HG03442 (cell line): ENCODE measurements around the gene STARD7.
A peak's percentile ranks its signal among the peaks of the same experiment; 100 is the strongest.
"Not testable (repeated sequence)": the region's sequence is repeated elsewhere in the genome, so short reads cannot be mapped to it uniquely, and the experiment has no call there.

ENCODE experiments used
- ATAC-seq: cut with Tn5 transposase; IDR thresholded peaks from one replicate; pipeline ENCODE4 v1.9.1; 2021; ENCODE audit warnings: mild to moderate bottlenecking, moderate library complexity; ENCODE audit not compliant: unreplicated experiment

The STARD7 gene

GRCh38 chr2:96208143-96209010, at the start of gene STARD7:
STARD7 (minus strand) TSS chr2:96208827; CDS start chr2:96208434, 393 bp downstream.
- ATAC-seq, result peak; percentile 82

- not testable (repeated sequence) for ATAC-seq
Observed at GRCh38 chr2:96257744-96258143, 49.1 kb upstream of the STARD7 start.

- ATAC-seq, result no peak
Observed at GRCh38 chr2:96256611-96257113, 48.0 kb upstream of the STARD7 start.

GRCh38 chr2:96254571-96254970, 45.9 kb upstream of the STARD7 start:
- ATAC-seq, result no peak

- no peak for ATAC-seq
Observed at GRCh38 chr2:96253006-96253405, 44.4 kb upstream of the STARD7 start.

- no peak for ATAC-seq
Observed at GRCh38 chr2:96252526-96252925, 43.9 kb upstream of the STARD7 start.

- no peak for ATAC-seq
Observed at GRCh38 chr2:96251721-96252292, 43.2 kb upstream of the STARD7 start.

GRCh38 chr2:96250188-96250587, 41.6 kb upstream of the STARD7 start:
- ATAC-seq, result no peak

- no peak for ATAC-seq
Observed at GRCh38 chr2:96249654-96250053, 41.0 kb upstream of the STARD7 start.

GRCh38 chr2:96248624-96249023, 40.0 kb upstream of the STARD7 start:
- no peak for ATAC-seq

GRCh38 chr2:96247896-96248295, 39.3 kb upstream of the STARD7 start:
- ATAC-seq, result no peak

GRCh38 chr2:96247009-96247408, 38.4 kb upstream of the STARD7 start:
- ATAC-seq, result no peak

GRCh38 chr2:96245609-96246390, 37.2 kb upstream of the STARD7 start:
- ATAC-seq, result no peak

GRCh38 chr2:96243843-96244242, 35.2 kb upstream of the STARD7 start:
- no peak for ATAC-seq

GRCh38 chr2:96241900-96242611, 33.4 kb upstream of the STARD7 start:
- peak; percentile 83 for ATAC-seq

GRCh38 chr2:96241227-96241626, 32.6 kb upstream of the STARD7 start:
- ATAC-seq, result no peak

GRCh38 chr2:96240341-96241038, 31.9 kb upstream of the STARD7 start:
- no peak for ATAC-seq

- no peak for ATAC-seq
Observed at GRCh38 chr2:96239745-96240264, 31.2 kb upstream of the STARD7 start.

- no peak for ATAC-seq
Observed at GRCh38 chr2:96239091-96239490, 30.5 kb upstream of the STARD7 start.

GRCh38 chr2:96238266-96238665, 29.6 kb upstream of the STARD7 start:
- ATAC-seq, result no peak
